Spleen (tissue), 7 donors: ENCODE measurements around the gene SHISA4.

Experiments used
- POLR2A ChIP-seq, 3 donors: fragments of 450-650 bp; IDR thresholded peaks; one replicate each; pipeline ENCODE4 v1.5.1; 2017; ENCODE audit warnings: antibody characterized with exemption in 3 of 3, mild to moderate bottlenecking in 1 of 3
- TF ChIP-seq, protein P1 (sequence below), 11 experiments: fragments of 200-600 bp in 7 of 11; fragments of 450-650 bp in 4 of 11; sonication (generic) in 4 of 11; IDR thresholded peaks in 8 of 11; conservative IDR thresholded peaks in 3 of 11; 1 replicate in 7 of 11; 2 replicates in 4 of 11; pipeline versions ENCODE4 v1.4.0 to v1.8.0; 2016 to 2021; ENCODE audit warnings: antibody characterized with exemption in 11 of 11, inconsistent platforms in 4 of 11, mild to moderate bottlenecking in 1 of 11
- donor health status: DM: no; HTN: no; CAD: no; lungs with moderate emphysema.
- donor health status: DM: no; HTN: no; CAD: no.
- donor health status: DM: no; HTN: no; CAD: no.

DNA sequence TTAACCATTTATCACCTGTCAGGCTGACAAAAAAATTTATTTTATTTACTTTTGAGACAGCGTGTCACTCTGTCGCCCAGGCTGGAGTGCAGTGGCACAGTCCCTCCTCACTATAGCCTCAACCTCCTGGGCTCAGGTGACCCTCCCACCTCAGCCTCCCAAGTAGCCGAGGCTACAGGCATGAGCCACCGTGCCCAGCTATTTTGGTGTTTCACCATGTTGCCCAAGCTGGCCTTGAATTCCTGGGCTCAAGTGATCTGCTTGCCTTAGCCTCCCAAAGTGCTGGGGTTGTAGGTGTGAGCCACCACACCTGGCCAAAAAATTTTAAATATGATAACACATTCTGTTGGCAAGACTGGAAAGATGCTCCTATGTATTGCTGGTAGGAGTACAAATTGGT, 48.6 kb upstream of the SHISA4 start:
- TF ChIP-seq, protein P1, sequence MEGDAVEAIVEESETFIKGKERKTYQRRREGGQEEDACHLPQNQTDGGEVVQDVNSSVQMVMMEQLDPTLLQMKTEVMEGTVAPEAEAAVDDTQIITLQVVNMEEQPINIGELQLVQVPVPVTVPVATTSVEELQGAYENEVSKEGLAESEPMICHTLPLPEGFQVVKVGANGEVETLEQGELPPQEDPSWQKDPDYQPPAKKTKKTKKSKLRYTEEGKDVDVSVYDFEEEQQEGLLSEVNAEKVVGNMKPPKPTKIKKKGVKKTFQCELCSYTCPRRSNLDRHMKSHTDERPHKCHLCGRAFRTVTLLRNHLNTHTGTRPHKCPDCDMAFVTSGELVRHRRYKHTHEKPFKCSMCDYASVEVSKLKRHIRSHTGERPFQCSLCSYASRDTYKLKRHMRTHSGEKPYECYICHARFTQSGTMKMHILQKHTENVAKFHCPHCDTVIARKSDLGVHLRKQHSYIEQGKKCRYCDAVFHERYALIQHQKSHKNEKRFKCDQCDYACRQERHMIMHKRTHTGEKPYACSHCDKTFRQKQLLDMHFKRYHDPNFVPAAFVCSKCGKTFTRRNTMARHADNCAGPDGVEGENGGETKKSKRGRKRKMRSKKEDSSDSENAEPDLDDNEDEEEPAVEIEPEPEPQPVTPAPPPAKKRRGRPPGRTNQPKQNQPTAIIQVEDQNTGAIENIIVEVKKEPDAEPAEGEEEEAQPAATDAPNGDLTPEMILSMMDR (IDR thresholded peaks at IDR 0.05 in 8 of 11, conservative IDR thresholded peaks at IDR 0.05 in 3 of 11) = no peak
- no peak for TF ChIP-seq POLR2A (IDR thresholded peaks at IDR 0.05)
